ENCODE data around the gene ARAP1.

GRCh38 chr11:72759468-72759985, 7.3 kb upstream of the ARAP1 start:
- TF ChIP-seq EP300 (IDR thresholded peaks at IDR 0.05), result no peak
- TF ChIP-seq CTCF (IDR thresholded peaks at IDR 0.05), result no peak
- TF ChIP-seq POLR2A (IDR thresholded peaks at IDR 0.05), result no peak
- no peak for TF ChIP-seq POLR2AphosphoS5 (IDR thresholded peaks at IDR 0.05)

Measured in sigmoid colon (tissue), 4 donors.